ENCODE data around the gene TEX2.
"Not testable (repeated sequence)": the region's sequence is repeated elsewhere in the genome, so short reads cannot be mapped to it uniquely, and the experiment has no call there.

GRCh38 chr17:64167666-64168065, 95.4 kb downstream of the TEX2 start:
- TF ChIP-seq CTCF, EP300, POLR2AphosphoS5 (IDR thresholded peaks at IDR 0.05): not testable (repeated sequence)
